GM23338 (cell line): ENCODE results near the gene MACROD1. TPM values are rescaled to one million over a fixed set of nuclear protein-coding genes. Genes with fewer than 3 reads are reported as not detected.

Source experiments
- ATAC-seq: fragments of 200-7000 bp; cut with Tn5 transposase; 3 replicates; pipeline ENCODE4 v1.9.1; 2020
- DNase-seq: peaks from one replicate; pipeline ENCODE4 v3.0.0-alpha.2; 2015; ENCODE audit warnings: low spot score
- H2AFZ ChIP-seq: fragments of 200-600 bp; sonication (generic); 2 replicates; pipeline ENCODE4 v1.8.0; 2016; ENCODE audit warnings: antibody characterized with exemption, mild to moderate bottlenecking, moderate library complexity
- H3F3A ChIP-seq: fragments of 200-600 bp; sonication (generic); replicated peaks from 2 replicates; pipeline ENCODE4 v1.8.0; 2017; ENCODE audit warnings: antibody characterized with exemption, mixed run types, low read depth
- H3K27ac ChIP-seq: fragments of 200-600 bp; sonication (generic); 2 replicates; pipeline ENCODE4 v1.6.1; 2016; ENCODE audit warnings: low read depth
- H3K27me3 ChIP-seq: fragments of 200-600 bp; sonication (generic); 2 replicates; pipeline ENCODE4 v1.8.0; 2016; ENCODE audit warnings: mild to moderate bottlenecking, mixed run types, moderate library complexity; ENCODE audit not compliant: insufficient read depth
- H3K36me3 ChIP-seq: fragments of 200-600 bp; sonication (generic); 2 replicates; pipeline ENCODE4 v1.8.0; 2016; ENCODE audit warnings: mild to moderate bottlenecking; ENCODE audit not compliant: insufficient read depth
- H3K4me1 ChIP-seq: fragments of 200-600 bp; sonication (generic); 2 replicates; pipeline ENCODE4 v1.8.0; 2016; ENCODE audit warnings: mild to moderate bottlenecking, moderate library complexity; ENCODE audit not compliant: insufficient read depth
- H3K4me2 ChIP-seq: fragments of 200-600 bp; sonication (generic); 2 replicates; pipeline ENCODE4 v1.7.1; 2017; ENCODE audit warnings: mixed run types
- H3K4me3 ChIP-seq: fragments of 200-600 bp; sonication (generic); 2 replicates; pipeline ENCODE4 v1.6.1; 2016; ENCODE audit warnings: mixed run types
- H3K79me2 ChIP-seq: fragments of 200-600 bp; sonication (generic); replicated peaks from 2 replicates; pipeline ENCODE4 v1.8.0; 2017; ENCODE audit warnings: mild to moderate bottlenecking; ENCODE audit not compliant: insufficient read depth
- H3K9me2 ChIP-seq: fragments of 200-600 bp; sonication (generic); 2 replicates; pipeline ENCODE4 v1.8.0; 2017; ENCODE audit not compliant: insufficient read depth
- H4K20me1 ChIP-seq: fragments of 200-600 bp; sonication (generic); replicated peaks from 2 replicates; pipeline ENCODE4 v1.8.0; 2017; ENCODE audit warnings: mild to moderate bottlenecking; ENCODE audit not compliant: insufficient read depth
- H3K27ac Mint-ChIP-seq: 2 replicates; pipeline ENCODE4 v1.8.0; 2020; ENCODE audit warnings: inconsistent platforms, mild to moderate bottlenecking, moderate library complexity, mixed read lengths
- H3K27me3 Mint-ChIP-seq: 3 replicates; pipeline ENCODE4 v1.8.0; 2022; ENCODE audit warnings: low read depth, mild to moderate bottlenecking, moderate library complexity, mixed read lengths, inconsistent platforms; ENCODE audit not compliant: insufficient read depth, poor library complexity
- H3K36me3 Mint-ChIP-seq: 3 replicates; pipeline ENCODE4 v1.8.0; 2021; ENCODE audit warnings: low read depth, mild to moderate bottlenecking, inconsistent platforms, moderate library complexity, mixed read lengths
- H3K4me1 Mint-ChIP-seq: 3 replicates; pipeline ENCODE4 v1.8.0; 2020; ENCODE audit warnings: mild to moderate bottlenecking, inconsistent platforms, mixed read lengths
- H3K4me3 Mint-ChIP-seq: 3 replicates; pipeline ENCODE4 v1.8.0; 2021; ENCODE audit warnings: moderate library complexity, mild to moderate bottlenecking, inconsistent platforms, mixed read lengths
- H3K9me3 Mint-ChIP-seq: 3 replicates; pipeline ENCODE4 v1.8.0; 2020; ENCODE audit warnings: moderate library complexity, mild to moderate bottlenecking, inconsistent platforms, mixed read lengths
- CREB1 ChIP-seq: fragments of 250-450 bp; sonication (Bioruptor Pico); IDR thresholded peaks from 2 replicates; pipeline ENCODE4 v1.5.0; 2020; ENCODE audit warnings: low read depth, mild to moderate bottlenecking, moderate library complexity
- EZH2 ChIP-seq: fragments of 200-600 bp; sonication (generic); IDR thresholded peaks from one replicate; pipeline ENCODE4 v1.8.0; 2017; ENCODE audit warnings: antibody characterized with exemption, mild to moderate bottlenecking, low read depth; ENCODE audit not compliant: unreplicated experiment
- EZH2phosphoT487 ChIP-seq: fragments of 200-600 bp; sonication (generic); IDR thresholded peaks from one replicate; pipeline ENCODE4 v1.8.1; 2018; ENCODE audit warnings: antibody characterized with exemption; ENCODE audit not compliant: unreplicated experiment
- JUNB ChIP-seq: IDR thresholded peaks from one replicate; pipeline ENCODE4 v1.6.1; 2016; ENCODE audit warnings: antibody characterized with exemption; ENCODE audit not compliant: unreplicated experiment
- NANOG ChIP-seq: IDR thresholded peaks from 2 replicates; pipeline ENCODE4 v1.6.1; 2016; ENCODE audit warnings: antibody characterized with exemption, borderline replicate concordance
- POLR2AphosphoS5 ChIP-seq: IDR thresholded peaks from 2 replicates; pipeline ENCODE4 v1.6.1; 2016; ENCODE audit warnings: antibody characterized with exemption, low read depth
- STAT1 ChIP-seq: IDR thresholded peaks from one replicate; pipeline ENCODE4 v1.6.1; 2016; ENCODE audit warnings: antibody characterized with exemption; ENCODE audit not compliant: unreplicated experiment
- ZNF114 ChIP-seq: fragments of 250-450 bp; sonication (Bioruptor Pico); IDR thresholded peaks from 2 replicates; pipeline ENCODE4 v1.5.0; 2020; ENCODE audit warnings: mild to moderate bottlenecking, moderate library complexity
- ZNF331 ChIP-seq: fragments of 250-450 bp; sonication (Bioruptor Pico); IDR thresholded peaks from 2 replicates; pipeline ENCODE4 v1.5.0; 2020; ENCODE audit warnings: low read depth, mild to moderate bottlenecking, moderate library complexity
- polyA plus RNA-seq: library from polyadenylated mRNA; unstranded; fragments of >200 nt; fragmentation: Nextera tagmentation; extraction: Ambion mirVana; gene quantifications from 2 replicates; pipeline ENCODE4 v1.2.1, GENCODE V29; 2016
- total RNA-seq: library from RNA; depleted of rRNA; stranded (reverse); fragments of >200 nt; shearing (Covaris generic); gene quantifications from 2 replicates; pipeline ENCODE4 v1.2.3, GENCODE V29; 2014
- TF ChIP-seq, protein P1 (sequence below): IDR thresholded peaks from one replicate; pipeline ENCODE4 v1.6.1; 2018; ENCODE audit warnings: antibody characterized with exemption; ENCODE audit not compliant: unreplicated experiment
- TF ChIP-seq, protein P2 (sequence below): IDR thresholded peaks from 2 replicates; pipeline ENCODE4 v1.6.1; 2016; ENCODE audit warnings: antibody characterized with exemption
- TF ChIP-seq, protein P3 (sequence below), 2 experiments: fragments of 200-600 bp in 1 of 2; sonication (generic) in 1 of 2; conservative IDR thresholded peaks; 2 replicates each; pipeline versions ENCODE4 v1.5.1 to v1.6.1; 2016 to 2017; ENCODE audit warnings: antibody characterized with exemption in 2 of 2, low read depth in 2 of 2, mild to moderate bottlenecking in 2 of 2, moderate library complexity in 1 of 2
- TF ChIP-seq, protein P4 (sequence below): fragments of 250-450 bp; sonication (Bioruptor Pico); IDR thresholded peaks from 2 replicates; pipeline ENCODE4 v1.5.0; 2020; ENCODE audit warnings: mild to moderate bottlenecking, moderate library complexity

Gene MACROD1
- total and polyA plus RNA-seq, 2 experiments from 2014 or later: 33.0 to 51.6 TPM

DNA sequence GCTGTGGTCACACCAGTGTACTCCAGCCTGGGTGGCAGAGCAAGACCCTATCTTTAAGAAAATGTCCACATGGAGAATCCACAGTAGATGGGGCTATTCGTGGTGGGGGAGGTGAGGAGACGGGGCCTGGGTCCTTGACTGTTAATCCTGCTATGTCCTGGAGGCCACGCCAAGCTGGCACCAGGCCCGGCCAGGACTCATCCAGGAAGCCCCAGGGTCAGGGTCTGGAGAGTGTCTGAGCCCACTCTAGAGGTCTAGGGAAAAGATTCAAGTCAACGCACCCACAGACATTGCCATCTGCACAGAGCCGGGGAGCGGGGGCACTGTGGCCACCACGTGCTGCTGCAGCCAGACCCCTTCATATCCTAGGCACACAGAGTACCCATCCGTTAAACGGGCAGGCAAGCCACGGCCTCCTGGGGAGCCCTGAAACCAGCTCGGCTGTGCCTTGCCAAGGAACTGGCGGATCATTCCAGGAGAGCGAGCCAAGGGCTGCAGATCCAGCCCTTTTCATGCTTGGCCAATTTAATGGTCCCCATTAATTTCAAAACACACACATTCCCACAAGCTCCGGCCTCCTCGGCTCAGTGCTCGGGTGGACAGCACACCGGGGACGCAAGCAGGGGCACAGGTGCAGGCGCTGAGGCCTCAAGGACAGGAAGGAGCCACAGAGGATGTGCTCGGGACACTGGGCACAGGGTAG is 24.7 kb downstream of the MACROD1 start:
- Histone ChIP-seq H3K79me2 (no peaks in the 10 kb centered on the region), H3K4me3 (no peak overlapping the region), H3K36me3 (no peaks in the 10 kb centered on the region), H3K4me1 (no peaks in the 10 kb centered on the region; the same call in 1 of the 2 replicates), H3K27me3 (peaks cover 5% of the 10 kb centered on the region; the same call in 1 of the 2 replicates), H3K4me2 (no peak overlapping the region), H3K9me2 (no peaks in the 10 kb centered on the region), H4K20me1 (peaks cover 12% of the 10 kb centered on the region), H2AFZ (no peak overlapping the region), H3F3A (0 out of 2 replicates have a peak, but pooled peaks cover 4% of the 10 kb centered on the region), H3K27ac (no peak overlapping the region)
- Mint-ChIP-seq H3K4me1 (peaks cover 4% of the 10 kb centered on the region; the same call in 2 of the 3 replicates), H3K9me3 (no peaks in the 10 kb centered on the region; the same call in 2 of the 3 replicates), H3K27me3 (peaks cover 29% of the 10 kb centered on the region), H3K4me3 (no peak overlapping the region), H3K27ac (no peak overlapping the region), H3K36me3 (no peaks in the 10 kb centered on the region; the same call in 2 of the 3 replicates)
- TF ChIP-seq EZH2phosphoT487 (no peak), ZNF331 (CRISPR knock-in tag) (no peak), JUNB (no peak), CREB1 (CRISPR knock-in tag) (no peak), EZH2 (no peak), ZNF114 (CRISPR knock-in tag) (no peak), NANOG (no peak), STAT1 (no peak), POLR2AphosphoS5 (no peak)
- TF ChIP-seq, protein P1, sequence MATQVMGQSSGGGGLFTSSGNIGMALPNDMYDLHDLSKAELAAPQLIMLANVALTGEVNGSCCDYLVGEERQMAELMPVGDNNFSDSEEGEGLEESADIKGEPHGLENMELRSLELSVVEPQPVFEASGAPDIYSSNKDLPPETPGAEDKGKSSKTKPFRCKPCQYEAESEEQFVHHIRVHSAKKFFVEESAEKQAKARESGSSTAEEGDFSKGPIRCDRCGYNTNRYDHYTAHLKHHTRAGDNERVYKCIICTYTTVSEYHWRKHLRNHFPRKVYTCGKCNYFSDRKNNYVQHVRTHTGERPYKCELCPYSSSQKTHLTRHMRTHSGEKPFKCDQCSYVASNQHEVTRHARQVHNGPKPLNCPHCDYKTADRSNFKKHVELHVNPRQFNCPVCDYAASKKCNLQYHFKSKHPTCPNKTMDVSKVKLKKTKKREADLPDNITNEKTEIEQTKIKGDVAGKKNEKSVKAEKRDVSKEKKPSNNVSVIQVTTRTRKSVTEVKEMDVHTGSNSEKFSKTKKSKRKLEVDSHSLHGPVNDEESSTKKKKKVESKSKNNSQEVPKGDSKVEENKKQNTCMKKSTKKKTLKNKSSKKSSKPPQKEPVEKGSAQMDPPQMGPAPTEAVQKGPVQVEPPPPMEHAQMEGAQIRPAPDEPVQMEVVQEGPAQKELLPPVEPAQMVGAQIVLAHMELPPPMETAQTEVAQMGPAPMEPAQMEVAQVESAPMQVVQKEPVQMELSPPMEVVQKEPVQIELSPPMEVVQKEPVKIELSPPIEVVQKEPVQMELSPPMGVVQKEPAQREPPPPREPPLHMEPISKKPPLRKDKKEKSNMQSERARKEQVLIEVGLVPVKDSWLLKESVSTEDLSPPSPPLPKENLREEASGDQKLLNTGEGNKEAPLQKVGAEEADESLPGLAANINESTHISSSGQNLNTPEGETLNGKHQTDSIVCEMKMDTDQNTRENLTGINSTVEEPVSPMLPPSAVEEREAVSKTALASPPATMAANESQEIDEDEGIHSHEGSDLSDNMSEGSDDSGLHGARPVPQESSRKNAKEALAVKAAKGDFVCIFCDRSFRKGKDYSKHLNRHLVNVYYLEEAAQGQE: no peak
- TF ChIP-seq, protein P2, sequence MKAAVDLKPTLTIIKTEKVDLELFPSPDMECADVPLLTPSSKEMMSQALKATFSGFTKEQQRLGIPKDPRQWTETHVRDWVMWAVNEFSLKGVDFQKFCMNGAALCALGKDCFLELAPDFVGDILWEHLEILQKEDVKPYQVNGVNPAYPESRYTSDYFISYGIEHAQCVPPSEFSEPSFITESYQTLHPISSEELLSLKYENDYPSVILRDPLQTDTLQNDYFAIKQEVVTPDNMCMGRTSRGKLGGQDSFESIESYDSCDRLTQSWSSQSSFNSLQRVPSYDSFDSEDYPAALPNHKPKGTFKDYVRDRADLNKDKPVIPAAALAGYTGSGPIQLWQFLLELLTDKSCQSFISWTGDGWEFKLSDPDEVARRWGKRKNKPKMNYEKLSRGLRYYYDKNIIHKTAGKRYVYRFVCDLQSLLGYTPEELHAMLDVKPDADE: no peak
- TF ChIP-seq, protein P3, sequence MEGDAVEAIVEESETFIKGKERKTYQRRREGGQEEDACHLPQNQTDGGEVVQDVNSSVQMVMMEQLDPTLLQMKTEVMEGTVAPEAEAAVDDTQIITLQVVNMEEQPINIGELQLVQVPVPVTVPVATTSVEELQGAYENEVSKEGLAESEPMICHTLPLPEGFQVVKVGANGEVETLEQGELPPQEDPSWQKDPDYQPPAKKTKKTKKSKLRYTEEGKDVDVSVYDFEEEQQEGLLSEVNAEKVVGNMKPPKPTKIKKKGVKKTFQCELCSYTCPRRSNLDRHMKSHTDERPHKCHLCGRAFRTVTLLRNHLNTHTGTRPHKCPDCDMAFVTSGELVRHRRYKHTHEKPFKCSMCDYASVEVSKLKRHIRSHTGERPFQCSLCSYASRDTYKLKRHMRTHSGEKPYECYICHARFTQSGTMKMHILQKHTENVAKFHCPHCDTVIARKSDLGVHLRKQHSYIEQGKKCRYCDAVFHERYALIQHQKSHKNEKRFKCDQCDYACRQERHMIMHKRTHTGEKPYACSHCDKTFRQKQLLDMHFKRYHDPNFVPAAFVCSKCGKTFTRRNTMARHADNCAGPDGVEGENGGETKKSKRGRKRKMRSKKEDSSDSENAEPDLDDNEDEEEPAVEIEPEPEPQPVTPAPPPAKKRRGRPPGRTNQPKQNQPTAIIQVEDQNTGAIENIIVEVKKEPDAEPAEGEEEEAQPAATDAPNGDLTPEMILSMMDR (conservative IDR thresholded peaks at IDR 0.05; ENCODE audit: low read depth in 2 of 2): no peak
- TF ChIP-seq, protein P4, sequence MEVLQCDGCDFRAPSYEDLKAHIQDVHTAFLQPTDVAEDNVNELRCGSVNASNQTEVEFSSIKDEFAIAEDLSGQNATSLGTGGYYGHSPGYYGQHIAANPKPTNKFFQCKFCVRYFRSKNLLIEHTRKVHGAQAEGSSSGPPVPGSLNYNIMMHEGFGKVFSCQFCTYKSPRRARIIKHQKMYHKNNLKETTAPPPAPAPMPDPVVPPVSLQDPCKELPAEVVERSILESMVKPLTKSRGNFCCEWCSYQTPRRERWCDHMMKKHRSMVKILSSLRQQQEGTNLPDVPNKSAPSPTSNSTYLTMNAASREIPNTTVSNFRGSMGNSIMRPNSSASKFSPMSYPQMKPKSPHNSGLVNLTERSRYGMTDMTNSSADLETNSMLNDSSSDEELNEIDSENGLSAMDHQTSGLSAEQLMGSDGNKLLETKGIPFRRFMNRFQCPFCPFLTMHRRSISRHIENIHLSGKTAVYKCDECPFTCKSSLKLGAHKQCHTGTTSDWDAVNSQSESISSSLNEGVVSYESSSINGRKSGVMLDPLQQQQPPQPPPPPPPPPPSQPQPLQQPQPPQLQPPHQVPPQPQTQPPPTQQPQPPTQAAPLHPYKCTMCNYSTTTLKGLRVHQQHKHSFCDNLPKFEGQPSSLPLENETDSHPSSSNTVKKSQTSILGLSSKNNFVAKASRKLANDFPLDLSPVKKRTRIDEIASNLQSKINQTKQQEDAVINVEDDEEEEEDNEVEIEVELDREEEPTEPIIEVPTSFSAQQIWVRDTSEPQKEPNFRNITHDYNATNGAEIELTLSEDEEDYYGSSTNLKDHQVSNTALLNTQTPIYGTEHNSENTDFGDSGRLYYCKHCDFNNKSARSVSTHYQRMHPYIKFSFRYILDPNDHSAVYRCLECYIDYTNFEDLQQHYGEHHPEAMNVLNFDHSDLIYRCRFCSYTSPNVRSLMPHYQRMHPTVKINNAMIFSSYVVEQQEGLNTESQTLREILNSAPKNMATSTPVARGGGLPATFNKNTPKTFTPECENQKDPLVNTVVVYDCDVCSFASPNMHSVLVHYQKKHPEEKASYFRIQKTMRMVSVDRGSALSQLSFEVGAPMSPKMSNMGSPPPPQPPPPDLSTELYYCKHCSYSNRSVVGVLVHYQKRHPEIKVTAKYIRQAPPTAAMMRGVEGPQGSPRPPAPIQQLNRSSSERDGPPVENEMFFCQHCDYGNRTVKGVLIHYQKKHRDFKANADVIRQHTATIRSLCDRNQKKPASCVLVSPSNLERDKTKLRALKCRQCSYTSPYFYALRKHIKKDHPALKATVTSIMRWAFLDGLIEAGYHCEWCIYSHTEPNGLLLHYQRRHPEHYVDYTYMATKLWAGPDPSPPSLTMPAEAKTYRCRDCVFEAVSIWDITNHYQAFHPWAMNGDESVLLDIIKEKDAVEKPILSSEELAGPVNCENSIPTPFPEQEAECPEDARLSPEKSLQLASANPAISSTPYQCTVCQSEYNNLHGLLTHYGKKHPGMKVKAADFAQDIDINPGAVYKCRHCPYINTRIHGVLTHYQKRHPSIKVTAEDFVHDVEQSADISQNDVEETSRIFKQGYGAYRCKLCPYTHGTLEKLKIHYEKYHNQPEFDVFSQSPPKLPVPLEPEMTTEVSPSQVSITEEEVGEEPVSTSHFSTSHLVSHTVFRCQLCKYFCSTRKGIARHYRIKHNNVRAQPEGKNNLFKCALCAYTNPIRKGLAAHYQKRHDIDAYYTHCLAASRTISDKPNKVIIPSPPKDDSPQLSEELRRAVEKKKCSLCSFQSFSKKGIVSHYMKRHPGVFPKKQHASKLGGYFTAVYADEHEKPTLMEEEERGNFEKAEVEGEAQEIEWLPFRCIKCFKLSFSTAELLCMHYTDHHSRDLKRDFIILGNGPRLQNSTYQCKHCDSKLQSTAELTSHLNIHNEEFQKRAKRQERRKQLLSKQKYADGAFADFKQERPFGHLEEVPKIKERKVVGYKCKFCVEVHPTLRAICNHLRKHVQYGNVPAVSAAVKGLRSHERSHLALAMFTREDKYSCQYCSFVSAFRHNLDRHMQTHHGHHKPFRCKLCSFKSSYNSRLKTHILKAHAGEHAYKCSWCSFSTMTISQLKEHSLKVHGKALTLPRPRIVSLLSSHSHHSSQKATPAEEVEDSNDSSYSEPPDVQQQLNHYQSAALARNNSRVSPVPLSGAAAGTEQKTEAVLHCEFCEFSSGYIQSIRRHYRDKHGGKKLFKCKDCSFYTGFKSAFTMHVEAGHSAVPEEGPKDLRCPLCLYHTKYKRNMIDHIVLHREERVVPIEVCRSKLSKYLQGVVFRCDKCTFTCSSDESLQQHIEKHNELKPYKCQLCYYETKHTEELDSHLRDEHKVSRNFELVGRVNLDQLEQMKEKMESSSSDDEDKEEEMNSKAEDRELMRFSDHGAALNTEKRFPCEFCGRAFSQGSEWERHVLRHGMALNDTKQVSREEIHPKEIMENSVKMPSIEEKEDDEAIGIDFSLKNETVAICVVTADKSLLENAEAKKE (CRISPR knock-in tag): no peak
- ATAC-seq: no peak
- DNase-seq: no peak
